CD4-positive, alpha-beta T cell (primary cell): ENCODE data around the gene KCNAB2. TPM values are rescaled to one million over a fixed set of nuclear protein-coding genes. Genes with fewer than 3 reads are reported as not detected.

Experiments
- ATAC-seq: fragments of 200-7000 bp; cut with Tn5 transposase; one replicate; pipeline ENCODE4 v1.10.0; 2022; ENCODE audit warnings: mild to moderate bottlenecking; ENCODE audit not compliant: poor library complexity
- CTCF ChIA-PET: fragments of 350-600 bp; sonication (Branson Sonifier 250); formaldehyde crosslinking; loops from one replicate; lab custom pipeline; 2021; ENCODE audit warnings: antibody characterized with exemption, inconsistent platforms; lab: Charles Lee
- POLR2A ChIA-PET: fragments of 350-600 bp; sonication (Branson Sonifier 250); formaldehyde crosslinking; loops from one replicate; lab custom pipeline; 2021; ENCODE audit warnings: antibody characterized with exemption, inconsistent platforms; lab: Charles Lee
- DNase-seq, 14 experiments: peaks; one replicate each; pipeline ENCODE4 v3.0.0-alpha.2; 2013 to 2020; ENCODE audit warnings: mixed read lengths in 2 of 14
- H3K27ac ChIP-seq, 2 donors: one replicate each; pipeline versions ENCODE4 v1.5.1 to v1.7.0; 2013; ENCODE audit warnings: low read length in 2 of 2, low read depth in 1 of 2, mild to moderate bottlenecking in 1 of 2
- H3K27me3 ChIP-seq, 2 experiments: 1 replicate in 1 of 2; 2 replicates in 1 of 2; pipeline versions ENCODE4 v1.6.1 to v1.7.0; 2013; ENCODE audit warnings: low read length in 2 of 2, control low read depth in 1 of 2, mild to moderate bottlenecking in 1 of 2, moderate library complexity in 1 of 2; ENCODE audit not compliant: insufficient read depth in 2 of 2, control insufficient read depth in 1 of 2
- H3K36me3 ChIP-seq: one replicate; pipeline ENCODE4 v1.6.1; 2013; ENCODE audit warnings: low read length, control low read depth; ENCODE audit not compliant: insufficient read depth
- H3K4me1 ChIP-seq: one replicate; pipeline ENCODE4 v1.6.1; 2013; ENCODE audit warnings: low read length, control low read depth; ENCODE audit not compliant: insufficient read depth
- H3K4me3 ChIP-seq: one replicate; pipeline ENCODE4 v1.5.1; 2013; ENCODE audit warnings: mild to moderate bottlenecking, low read length, moderate library complexity
- H3K9me3 ChIP-seq, 2 experiments: 1 replicate in 1 of 2; 2 replicates in 1 of 2; pipeline versions ENCODE4 v1.6.1 to v1.7.0; 2013; ENCODE audit warnings: low read length in 2 of 2, mild to moderate bottlenecking in 2 of 2, control low read depth in 1 of 2, moderate library complexity in 1 of 2; ENCODE audit not compliant: control insufficient read depth in 1 of 2, insufficient read depth in 1 of 2
- H3K27ac Mint-ChIP-seq: one replicate; pipeline ENCODE4 v1.8.0; 2020; ENCODE audit warnings: mixed read lengths
- H3K27me3 Mint-ChIP-seq: one replicate; pipeline ENCODE4 v1.8.0; 2021; ENCODE audit warnings: mixed read lengths
- H3K36me3 Mint-ChIP-seq: one replicate; pipeline ENCODE4 v1.8.0; 2021; ENCODE audit warnings: low read depth, mixed read lengths
- H3K4me1 Mint-ChIP-seq: one replicate; pipeline ENCODE4 v1.8.0; 2021; ENCODE audit warnings: low read depth, mixed read lengths
- H3K4me3 Mint-ChIP-seq: one replicate; pipeline ENCODE4 v1.8.0; 2020; ENCODE audit warnings: mild to moderate bottlenecking, mixed read lengths
- H3K9me3 Mint-ChIP-seq: one replicate; pipeline ENCODE4 v1.8.0; 2020; ENCODE audit warnings: mixed read lengths
- CTCF ChIP-seq: fragments of 200-600 bp; IDR thresholded peaks from one replicate; pipeline ENCODE4 v1.8.0; 2022; ENCODE audit warnings: antibody characterized with exemption, mild to moderate bottlenecking
- intact Hi-C, 2 experiments: fragments of 100-400 bp; cut with DNase I in 1 of 2; cut with micrococcal nuclease in 1 of 2; formaldehyde crosslinking; loops; one replicate each; pipeline versions ENCODE4 v1.15.1 to v1.9.0; 2023 to 2025; cut with DNase I, micrococcal nuclease
- total RNA-seq, 174 experiments: library from RNA in 2 of 174; stranded (reverse) in 2 of 174; gene quantifications; one replicate each; pipeline ENCODE4 v1.2.3 and lab custom pipeline; 2021 to 2026

The KCNAB2 gene
- total RNA-seq, 2 experiments from 2014 or later = 147 to 155 TPM

GRCh38 chr1:6088956-6089355 is 43.3 kb downstream of the KCNAB2 start:
- ATAC-seq = no peak
- H3K27ac Mint-ChIP-seq = no peak overlapping the region
- peaks cover 57% of the 10 kb centered on the region for H3K36me3 ChIP-seq
- peaks cover 59% of the 10 kb centered on the region for H3K36me3 Mint-ChIP-seq
- no peaks in the 10 kb centered on the region for H3K4me1 ChIP-seq
- no peak overlapping the region for H3K27ac ChIP-seq
- CTCF ChIA-PET = no interaction called here
- no peaks in the 10 kb centered on the region for H3K9me3 ChIP-seq
- intact Hi-C loops = no loop called here
- no peak overlapping the region for H3K4me3 Mint-ChIP-seq
- H3K9me3 Mint-ChIP-seq = no peaks in the 10 kb centered on the region
- POLR2A ChIA-PET = no interaction called here
- no peaks in the 10 kb centered on the region for H3K4me1 Mint-ChIP-seq
- no peaks in the 10 kb centered on the region for H3K27me3 ChIP-seq
- H3K27me3 Mint-ChIP-seq = no peaks in the 10 kb centered on the region
- TF ChIP-seq CTCF = no peak
- no peak for DNase-seq
- no peak overlapping the region for H3K4me3 ChIP-seq

- POLR2A ChIA-PET = no interaction called here
- no peak for TF ChIP-seq CTCF
- no peak overlapping the region for H3K4me3 ChIP-seq
- DNase-seq (no peak), ATAC-seq (no peak)
- no peak overlapping the region for H3K27ac ChIP-seq
- intact Hi-C loops = no loop called here
- H3K4me1 Mint-ChIP-seq = no peaks in the 10 kb centered on the region
- H3K9me3 Mint-ChIP-seq = no peaks in the 10 kb centered on the region
- CTCF ChIA-PET = no interaction called here
- peaks cover 52% of the 10 kb centered on the region for H3K36me3 Mint-ChIP-seq
- H3K4me1 ChIP-seq = no peaks in the 10 kb centered on the region
- H3K9me3 ChIP-seq = no peaks in the 10 kb centered on the region
- no peaks in the 10 kb centered on the region for H3K27me3 Mint-ChIP-seq
- no peaks in the 10 kb centered on the region for H3K27me3 ChIP-seq
- no peak overlapping the region for H3K4me3 Mint-ChIP-seq
- peaks cover 61% of the 10 kb centered on the region for H3K36me3 ChIP-seq
- no peak overlapping the region for H3K27ac Mint-ChIP-seq
Measured at GRCh38 chr1:6090288-6090687, 44.6 kb downstream of the KCNAB2 start.

- intact Hi-C loops = no loop called here
- Histone ChIP-seq H3K36me3 (peaks cover 67% of the 10 kb centered on the region), H3K9me3 (no peaks in the 10 kb centered on the region), H3K4me1 (no peaks in the 10 kb centered on the region), H3K4me3 (no peak overlapping the region), H3K27ac (no peak overlapping the region), H3K27me3 (no peaks in the 10 kb centered on the region)
- no peak for TF ChIP-seq CTCF
- H3K27ac Mint-ChIP-seq = no peak overlapping the region
- H3K36me3 Mint-ChIP-seq = peaks cover 52% of the 10 kb centered on the region
- no peaks in the 10 kb centered on the region for H3K4me1 Mint-ChIP-seq
- H3K9me3 Mint-ChIP-seq = no peaks in the 10 kb centered on the region
- ATAC-seq (no peak), DNase-seq (no peak)
- no peaks in the 10 kb centered on the region for H3K27me3 Mint-ChIP-seq
- CTCF ChIA-PET = interaction anchor here (1.0 kb wide), 1 partner anchor 28 kb away, joined by 3 read pairs; no protein-coding TSS in a partner anchor
- H3K4me3 Mint-ChIP-seq = no peak overlapping the region
- POLR2A ChIA-PET = no interaction called here
Measured at GRCh38 chr1:6090996-6091822, 45.5 kb downstream of the KCNAB2 start.
